ENCODE results near the gene EIF2B1.

Gene EIF2B1

GRCh38 chr12:123602651-123603195 is 30.8 kb downstream of the EIF2B1 start:
- TF ChIP-seq Cebpa-rat (IDR thresholded peaks at IDR 0.05), result no peak
- no peaks in the 10 kb centered on the region for H3K27me3 ChIP-seq
- H3K4me2 ChIP-seq, result peak overlapping the region; percentile 88 to 100 (median 95)
- H3K9ac ChIP-seq, result peak overlapping the region; percentile 90 to 96 (median 93)
- H3K4me1 ChIP-seq, result peaks cover 23 to 29% (median 26%) of the 10 kb centered on the region in 10 experiments
- H3K27ac ChIP-seq, result peak overlapping the region; percentile 82 to 96 (median 92); a peak in 20 of 22 replicates
- peaks cover 2 to 54% (median 44%) of the 10 kb centered on the region in 11 experiments; a peak in 19 of 22 replicates for H4K20me1 ChIP-seq
- H3K4me3 ChIP-seq, result peak overlapping the region; percentile 81 to 100 (median 97)
- H3K36me3 ChIP-seq, result peaks cover 53 to 68% (median 59%) of the 10 kb centered on the region in 11 experiments
- H3K9me3 ChIP-seq (replicated peaks in 1 of 11), result no peaks in the 10 kb centered on the region

- H3K9ac ChIP-seq, result peak within 1 kb of the TSS; percentile 90 to 96 (median 93)
- peak within 1 kb of the TSS; percentile 81 to 100 (median 97) for H3K4me3 ChIP-seq
- H3K9me3 ChIP-seq (replicated peaks in 1 of 11), result no peaks in the 10 kb centered on the region
- H3K27ac ChIP-seq, result peak within 1 kb of the TSS; percentile 82 to 96 (median 92)
- no peak for TF ChIP-seq Cebpa-rat (IDR thresholded peaks at IDR 0.05)
- peak within 1 kb of the TSS; percentile 88 to 100 (median 95) for H3K4me2 ChIP-seq
- H3K4me1 ChIP-seq, result peaks cover 23 to 29% (median 26%) of the 10 kb centered on the region in 10 experiments
- no peaks in the 10 kb centered on the region for H3K27me3 ChIP-seq
- H3K36me3 ChIP-seq, result peaks cover 53 to 68% (median 59%) of the 10 kb centered on the region in 11 experiments
- peaks cover 7 to 52% (median 38%) of the 10 kb centered on the region in 11 experiments; a peak in 20 of 22 replicates for H4K20me1 ChIP-seq
Observed at GRCh38 chr12:123601602-123602489, 31.6 kb downstream of the EIF2B1 start, which contains the start of gene DDX55. TSS of gene DDX55 (plus strand) at chr12:123602099. CDS start at chr12:123602149, 50 bp downstream.

DNA sequence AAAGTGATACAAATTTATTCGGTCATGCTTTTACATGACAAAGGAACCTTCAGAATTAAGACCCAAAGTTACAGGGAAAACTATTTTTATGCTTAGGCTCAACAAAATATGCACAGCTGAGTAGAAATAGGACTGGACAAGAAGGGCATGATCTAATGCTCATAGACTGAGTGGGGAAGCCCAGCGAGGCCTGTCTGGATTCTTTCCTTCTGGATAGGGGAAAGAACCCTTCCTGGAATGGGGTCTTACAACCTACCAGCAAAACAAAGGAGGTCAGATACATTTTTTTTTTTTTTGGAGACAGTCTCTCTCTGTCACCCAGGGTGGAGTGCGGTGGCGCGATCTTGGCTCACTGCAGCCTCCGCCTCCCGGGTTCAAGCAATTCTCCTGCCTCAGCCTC is 33.8 kb downstream of the EIF2B1 start:
- H3K27ac ChIP-seq, result no peak overlapping the region
- TF ChIP-seq Cebpa-rat (IDR thresholded peaks at IDR 0.05), result no peak

DNA sequence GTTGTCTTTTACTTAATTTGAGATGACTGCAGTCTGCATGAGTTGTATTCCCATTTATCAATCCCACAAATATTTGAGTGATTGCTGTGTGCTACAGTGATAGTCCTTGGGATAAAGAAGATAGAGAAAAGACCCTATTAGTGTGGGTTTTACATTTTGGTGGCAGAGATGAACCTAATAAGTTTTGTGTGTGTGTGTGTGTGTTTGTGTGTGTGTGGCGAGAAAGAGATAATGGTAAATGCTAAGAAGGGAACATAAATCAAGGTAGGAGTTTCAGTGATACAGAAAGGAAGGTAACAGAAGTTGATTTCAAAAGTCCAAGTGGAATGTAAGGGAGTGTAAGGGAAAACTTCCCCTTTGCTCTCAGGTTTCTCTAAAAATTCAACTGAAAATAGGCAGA is 34.2 kb downstream of the EIF2B1 start:
- H3K27me3 ChIP-seq, result no peaks in the 10 kb centered on the region
- peaks cover 23 to 28% (median 25%) of the 10 kb centered on the region in 10 experiments for H3K4me1 ChIP-seq
- no peak overlapping the region for H3K4me3 ChIP-seq
- H3K9me3 ChIP-seq (replicated peaks in 1 of 11), result no peaks in the 10 kb centered on the region
- no peak overlapping the region for H3K9ac ChIP-seq
- peaks cover 53 to 69% (median 59%) of the 10 kb centered on the region in 11 experiments for H3K36me3 ChIP-seq
- H3K27ac ChIP-seq, result no peak overlapping the region
- peaks cover 22 to 52% (median 35%) of the 10 kb centered on the region in 11 experiments; a peak in 20 of 22 replicates for H4K20me1 ChIP-seq
- no peak overlapping the region for H3K4me2 ChIP-seq
- TF ChIP-seq Cebpa-rat (IDR thresholded peaks at IDR 0.05), result no peak

More for the DNA sequence above, 33.8 kb downstream of the EIF2B1 start:
- no peak overlapping the region; a peak in 1 of 22 replicates for H3K9ac ChIP-seq
- peaks cover 53 to 68% (median 59%) of the 10 kb centered on the region in 11 experiments for H3K36me3 ChIP-seq
- H3K4me1 ChIP-seq, result peaks cover 23 to 29% (median 26%) of the 10 kb centered on the region in 10 experiments
- peaks cover 19 to 52% (median 35%) of the 10 kb centered on the region in 11 experiments; a peak in 20 of 22 replicates for H4K20me1 ChIP-seq
- H3K9me3 ChIP-seq (replicated peaks in 1 of 11), result no peaks in the 10 kb centered on the region
- H3K27me3 ChIP-seq, result no peaks in the 10 kb centered on the region
- no peak overlapping the region for H3K4me3 ChIP-seq
- no peak overlapping the region for H3K4me2 ChIP-seq

DNA sequence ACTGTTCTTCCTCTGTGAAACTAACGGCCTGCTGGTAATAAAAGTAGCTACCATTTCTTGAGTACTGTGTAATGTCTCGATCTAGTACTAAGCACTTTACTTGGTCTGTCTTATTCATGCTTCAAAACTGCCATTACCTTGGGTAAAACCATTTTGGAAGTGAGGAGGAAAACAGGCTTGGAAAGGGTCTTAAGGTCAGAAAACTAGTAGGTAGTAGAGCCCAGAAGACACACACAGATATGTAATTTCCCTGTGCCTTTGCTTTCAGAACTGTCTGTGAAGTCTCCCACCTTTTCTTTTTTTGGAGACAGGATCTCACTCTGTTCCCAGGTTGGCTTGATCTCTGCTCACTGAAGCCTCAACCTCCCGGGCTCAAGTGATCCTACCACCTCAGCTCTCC is 35.0 kb downstream of the EIF2B1 start:
- Histone ChIP-seq H3K4me2 (no peak overlapping the region), H3K4me3 (no peak overlapping the region), H3K27me3 (no peaks in the 10 kb centered on the region), H4K20me1 (peaks cover 26 to 52% (median 38%) of the 10 kb centered on the region in 11 experiments; a peak in 20 of 22 replicates), H3K36me3 (peaks cover 55 to 69% (median 59%) of the 10 kb centered on the region in 11 experiments), H3K9ac (0 out of 22 replicates have a peak overlapping the region, but pooled peaks of 1 of the 11 experiments have one; percentile 22), H3K9me3 (replicated peaks in 1 of 11) (no peaks in the 10 kb centered on the region), H3K4me1 (peaks cover 18 to 20% (median 19%) of the 10 kb centered on the region in 10 experiments), H3K27ac (no peak overlapping the region)
- TF ChIP-seq Cebpa-rat (IDR thresholded peaks at IDR 0.05), result no peak

DNA sequence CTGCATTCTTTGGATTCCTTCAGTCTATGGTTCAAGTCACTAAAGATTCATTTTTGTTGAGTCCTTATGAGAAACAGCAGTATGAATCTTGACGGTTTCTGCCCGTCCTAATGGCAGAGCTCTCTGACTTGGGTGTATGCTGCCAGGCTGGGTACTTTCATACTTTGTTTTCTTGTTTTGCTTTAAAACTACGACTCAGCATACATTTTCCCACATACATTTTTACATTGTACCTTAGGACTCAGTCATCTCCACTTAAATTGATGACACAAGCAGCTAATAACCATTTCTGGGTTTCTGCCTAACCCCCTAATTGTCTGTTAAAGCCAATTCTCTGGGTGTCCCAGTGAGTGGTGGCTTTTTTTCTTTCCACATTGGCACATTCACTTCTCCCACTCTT is 36.4 kb downstream of the EIF2B1 start:
- Histone ChIP-seq H3K9ac (peak overlapping the region in 2 of 11 experiments; percentile 2 to 13; a peak in 2 of 22 replicates), H4K20me1 (peaks cover 34 to 58% (median 50%) of the 10 kb centered on the region in 11 experiments; a peak in 21 of 22 replicates), H3K4me2 (no peak overlapping the region), H3K4me3 (no peak overlapping the region), H3K27me3 (no peaks in the 10 kb centered on the region), H3K27ac (no peak overlapping the region), H3K36me3 (peaks cover 69 to 84% (median 71%) of the 10 kb centered on the region in 11 experiments), H3K9me3 (replicated peaks in 1 of 11) (no peaks in the 10 kb centered on the region), H3K4me1 (peaks cover 9 to 11% (median 10%) of the 10 kb centered on the region in 10 experiments; a peak in 18 of 20 replicates)
- no peak for TF ChIP-seq Cebpa-rat (IDR thresholded peaks at IDR 0.05)

- H3K9ac ChIP-seq, result no peak overlapping the region
- H3K4me2 ChIP-seq, result no peak overlapping the region
- TF ChIP-seq Cebpa-rat (IDR thresholded peaks at IDR 0.05), result no peak
- H3K4me3 ChIP-seq, result no peak overlapping the region
- H3K27ac ChIP-seq, result no peak overlapping the region
- peaks cover 83 to 97% (median 85%) of the 10 kb centered on the region in 11 experiments for H3K36me3 ChIP-seq
- peaks cover 3 to 7% (median 5%) of the 10 kb centered on the region in 10 experiments; a peak in 17 of 20 replicates for H3K4me1 ChIP-seq
- peaks cover 44 to 71% (median 64%) of the 10 kb centered on the region in 11 experiments; a peak in 21 of 22 replicates for H4K20me1 ChIP-seq
- no peaks in the 10 kb centered on the region for H3K9me3 ChIP-seq (replicated peaks in 1 of 11)
- H3K27me3 ChIP-seq, result no peaks in the 10 kb centered on the region
Observed at GRCh38 chr12:123595729-123596128, 37.8 kb downstream of the EIF2B1 start.

- Histone ChIP-seq H3K4me1 (peaks cover 6 to 24% (median 15%) of the 10 kb centered on the region in 10 experiments; a peak in 17 of 20 replicates), H3K27me3 (no peaks in the 10 kb centered on the region), H3K27ac (no peak overlapping the region), H4K20me1 (peaks cover 71 to 100% (median 98%) of the 10 kb centered on the region in 11 experiments; a peak in 21 of 22 replicates), H3K36me3 (peaks cover 99 to 100% (median 100%) of the 10 kb centered on the region in 11 experiments), H3K4me2 (no peak overlapping the region), H3K4me3 (no peak overlapping the region), H3K9me3 (replicated peaks in 1 of 11) (no peaks in the 10 kb centered on the region), H3K9ac (peak overlapping the region in 5 of 11 experiments; percentile 11 to 53 (median 33); a peak in 6 of 22 replicates)
- TF ChIP-seq Cebpa-rat (IDR thresholded peaks at IDR 0.05), result no peak
Observed at GRCh38 chr12:123591702-123592481, 41.6 kb downstream of the EIF2B1 start.

All from BLaER1 treated with 17β-estradiol and CSF1 and Interleukin-3, amounts not matched to agents 10 nM and 100 nM (cell line).